HT1080 (cell line): ENCODE results near the gene AKR1B1. TPM values are rescaled to one million over a fixed set of nuclear protein-coding genes. Genes with fewer than 3 reads are reported as not detected.
A peak's percentile ranks its signal among the peaks of the same experiment; 100 is the strongest.

ENCODE experiments used
- DNase-seq: peaks from one replicate; pipeline ENCODE4 v3.0.0-alpha.2; 2015; ENCODE audit warnings: low read depth
- total RNA-seq: library from RNA; depleted of rRNA; stranded (reverse); fragments of >200 nt; shearing (Covaris generic); gene quantifications from 2 replicates; pipeline ENCODE4 v1.2.3, GENCODE V29; 2014; rRNA removed

AKR1B1 gene
- total RNA-seq, 1 experiment from 2014 or later = 123 TPM

DNA sequence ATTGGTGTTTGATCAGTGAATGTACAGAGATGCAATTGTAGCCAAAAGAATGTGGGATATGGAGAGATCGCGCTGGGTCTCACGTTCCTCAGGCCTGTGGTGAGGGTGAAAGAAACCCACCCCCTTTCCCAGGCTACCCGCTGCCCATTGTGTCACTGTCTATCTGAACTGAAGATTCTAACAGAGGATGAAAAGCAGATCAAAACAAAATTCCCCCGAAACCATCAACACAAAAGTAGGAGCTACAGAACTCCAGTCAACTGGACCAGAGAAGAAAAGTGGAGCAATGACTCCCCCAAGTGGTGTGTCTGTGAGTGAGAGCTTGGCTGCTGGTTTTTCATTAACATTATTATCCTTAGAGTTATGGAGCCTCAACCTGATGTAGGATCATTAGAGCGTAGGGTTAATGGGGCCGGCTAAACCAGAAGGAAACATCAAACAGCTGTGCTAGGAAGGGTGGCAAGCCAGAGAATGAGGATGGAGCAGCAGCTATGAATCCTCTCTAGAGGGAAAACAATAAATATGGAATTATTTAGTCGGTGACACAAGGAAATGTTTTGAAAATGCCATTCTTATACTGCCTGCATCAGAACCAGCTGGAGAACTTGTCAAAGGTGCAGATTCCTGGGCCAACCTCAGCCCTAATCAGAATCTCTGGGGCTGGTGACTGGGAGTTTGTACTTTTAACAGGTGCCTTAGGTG is 38.3 kb downstream of the AKR1B1 start:
- DNase-seq = peak; percentile 61

DNA sequence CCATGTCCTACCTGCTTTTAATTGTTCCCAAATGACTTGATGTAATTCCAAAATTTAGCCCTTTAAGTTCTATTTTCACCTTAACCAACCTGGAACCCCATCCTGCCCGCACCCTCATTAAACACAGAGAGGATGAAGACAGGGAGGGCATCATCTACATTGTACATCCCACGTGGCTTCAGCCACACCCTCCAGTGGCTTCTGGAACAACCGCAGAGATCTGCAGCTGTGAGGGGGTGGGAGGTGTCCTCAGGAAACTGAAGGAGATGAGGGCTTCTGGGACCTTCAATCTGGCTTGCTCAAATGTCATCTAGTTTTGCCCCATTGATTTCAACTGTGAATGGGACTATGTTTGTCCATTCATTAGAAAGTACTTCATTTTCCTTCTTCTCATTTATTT is 39.0 kb downstream of the AKR1B1 start:
- no peak for DNase-seq

DNA sequence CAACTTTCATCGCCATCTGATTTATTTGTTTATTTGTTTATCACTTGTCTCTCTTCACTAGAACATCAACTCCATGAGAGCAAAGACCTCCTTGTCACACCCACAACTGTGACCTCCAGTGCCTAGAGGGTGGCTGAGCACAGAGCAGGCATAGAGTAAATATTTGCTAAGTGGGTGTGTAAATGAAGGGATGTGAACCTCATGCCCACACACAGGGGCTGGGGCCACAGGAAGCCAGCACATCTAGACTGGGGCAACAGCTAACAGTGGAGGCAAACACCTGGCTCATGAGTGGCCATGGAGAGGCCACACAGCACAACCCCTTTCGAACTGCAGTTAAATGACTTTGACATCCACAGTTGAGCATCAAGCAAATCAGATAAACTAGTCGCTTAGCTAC is 39.8 kb downstream of the AKR1B1 start:
- no peak for DNase-seq

DNA sequence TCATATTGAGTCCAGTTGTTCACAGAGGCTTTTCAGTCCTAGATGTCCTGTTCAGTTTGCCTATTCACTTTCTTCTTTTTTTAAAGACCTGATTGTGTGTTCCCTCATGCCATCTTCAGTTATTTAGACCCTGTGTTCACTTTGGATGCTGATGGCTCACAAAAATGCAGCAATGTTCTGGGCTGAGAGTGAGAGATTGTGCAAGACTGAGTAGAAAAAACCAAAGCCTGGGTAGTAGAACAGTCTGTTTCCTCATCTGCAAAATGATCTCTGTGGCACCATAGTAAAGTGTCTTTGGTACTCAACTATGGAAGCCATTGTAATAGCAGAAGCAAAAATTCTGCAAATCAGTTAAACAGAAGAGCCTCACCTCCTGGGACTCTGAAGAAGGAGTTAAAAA is 43.2 kb downstream of the AKR1B1 start:
- no peak for DNase-seq

DNA sequence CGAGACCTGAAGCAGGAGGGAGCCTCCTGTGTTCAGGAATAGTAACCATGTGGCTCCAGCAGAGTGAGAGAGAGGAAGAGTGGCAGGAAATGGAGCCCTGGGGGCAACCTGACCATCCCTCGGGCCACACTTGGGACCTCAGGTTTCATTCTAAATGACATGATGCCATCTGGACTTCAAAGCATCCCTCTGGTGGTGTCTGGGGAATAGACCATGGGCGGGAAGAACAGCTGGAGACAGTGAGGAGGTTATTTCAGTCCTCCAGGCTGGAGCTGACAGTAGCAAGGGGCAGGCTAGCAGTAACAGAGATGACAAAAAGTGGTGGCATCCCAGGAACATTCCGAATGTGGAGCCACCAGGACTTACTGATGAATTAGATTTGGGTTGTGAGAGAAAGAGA is 44.8 kb downstream of the AKR1B1 start:
- no peak for DNase-seq

DNA sequence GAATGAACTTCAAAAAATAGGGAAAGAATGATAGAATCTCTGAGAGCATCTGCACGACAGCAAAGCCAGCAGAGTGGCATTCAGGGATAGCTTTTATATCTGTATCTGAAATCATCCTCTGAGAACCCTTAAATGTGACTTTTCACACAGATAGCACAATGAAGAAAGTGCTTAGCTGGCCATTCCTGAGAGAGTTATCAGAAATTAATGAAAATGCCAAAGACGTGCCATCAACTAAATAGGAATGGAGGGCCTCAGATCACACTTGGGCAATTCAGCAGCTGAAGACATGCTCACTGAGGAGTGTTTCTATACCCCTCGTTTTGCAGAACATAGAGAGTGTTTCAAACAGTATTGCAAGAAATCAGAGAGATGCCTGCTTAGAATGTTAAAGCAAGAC is 51.6 kb downstream of the AKR1B1 start:
- DNase-seq = no peak

DNA sequence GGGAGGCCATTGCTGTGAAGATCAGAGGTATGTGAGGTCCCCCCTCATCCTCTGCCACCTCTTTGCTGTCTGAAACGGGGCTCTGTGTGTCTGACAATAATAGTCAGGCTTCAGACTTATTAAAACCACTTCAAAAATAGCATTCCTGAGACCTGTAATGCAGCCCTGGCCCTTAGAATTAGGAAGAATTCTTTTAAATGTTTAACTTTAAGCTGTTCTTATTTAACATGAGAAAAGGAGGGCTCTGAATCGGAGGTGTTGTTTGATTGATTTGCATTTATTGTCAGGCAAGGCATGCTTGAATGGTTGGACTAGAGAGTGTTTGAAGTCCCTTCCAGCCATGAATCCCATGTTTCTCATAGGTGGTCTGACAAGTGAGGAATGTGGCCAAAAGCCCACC is 52.5 kb downstream of the AKR1B1 start:
- DNase-seq = no peak

DNA sequence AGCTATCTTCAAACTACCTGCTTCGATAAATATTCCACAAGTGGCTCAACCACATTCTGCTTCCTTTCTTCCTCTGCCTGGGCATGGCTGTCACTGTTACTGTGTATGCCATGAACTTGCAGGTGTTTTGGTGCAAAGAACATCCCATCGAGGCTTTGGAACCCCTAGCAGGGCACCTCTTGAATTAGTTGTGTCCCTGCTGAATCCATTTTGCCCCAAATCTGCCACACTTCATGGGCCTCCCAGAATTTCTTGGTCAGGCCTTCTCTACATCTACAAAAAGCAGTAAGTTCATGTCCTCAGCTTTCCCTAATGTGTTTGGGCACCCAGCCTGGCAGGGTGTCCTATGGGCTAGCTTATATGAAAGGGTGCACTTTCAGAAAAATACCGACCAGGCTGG is 53.6 kb downstream of the AKR1B1 start:
- DNase-seq = no peak

DNA sequence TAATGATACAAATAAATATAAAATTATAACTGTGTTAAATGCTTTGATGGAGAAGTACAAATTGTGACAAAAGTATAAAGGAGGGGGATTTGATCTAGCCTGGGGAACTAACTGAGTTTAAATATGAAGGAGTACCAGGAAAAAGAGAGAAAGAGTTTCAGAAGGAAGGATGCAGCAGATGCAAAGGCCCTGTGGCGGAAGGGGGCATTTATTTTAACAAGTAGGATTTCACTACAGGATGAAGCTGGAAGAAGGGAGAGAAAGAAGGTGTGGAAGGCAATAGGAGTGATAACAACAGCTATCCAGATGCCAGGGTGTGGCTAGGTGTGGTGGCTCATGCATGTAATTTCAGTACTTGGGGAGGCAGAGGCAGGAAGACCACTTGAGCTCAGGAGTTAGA is 55.8 kb downstream of the AKR1B1 start:
- no peak for DNase-seq

DNA sequence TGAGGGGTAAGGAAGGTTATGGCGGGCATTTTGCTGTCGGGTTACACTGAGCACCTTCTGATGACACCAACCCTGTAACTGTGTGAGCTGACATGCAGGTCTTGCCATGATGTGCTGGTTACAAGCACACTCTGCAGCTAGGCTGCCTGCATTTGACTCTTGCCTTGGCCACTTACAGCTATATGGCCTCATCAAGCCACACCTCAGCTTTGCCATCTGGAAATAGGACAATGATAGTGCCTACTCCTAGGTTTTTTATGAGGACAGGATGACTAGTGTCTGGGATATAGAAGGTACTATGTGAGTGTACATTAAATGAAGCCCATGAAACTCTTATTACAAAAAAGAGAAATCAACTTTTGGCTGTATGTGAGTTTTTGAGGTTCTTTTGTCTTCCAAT is 58.0 kb downstream of the AKR1B1 start:
- DNase-seq = no peak

DNA sequence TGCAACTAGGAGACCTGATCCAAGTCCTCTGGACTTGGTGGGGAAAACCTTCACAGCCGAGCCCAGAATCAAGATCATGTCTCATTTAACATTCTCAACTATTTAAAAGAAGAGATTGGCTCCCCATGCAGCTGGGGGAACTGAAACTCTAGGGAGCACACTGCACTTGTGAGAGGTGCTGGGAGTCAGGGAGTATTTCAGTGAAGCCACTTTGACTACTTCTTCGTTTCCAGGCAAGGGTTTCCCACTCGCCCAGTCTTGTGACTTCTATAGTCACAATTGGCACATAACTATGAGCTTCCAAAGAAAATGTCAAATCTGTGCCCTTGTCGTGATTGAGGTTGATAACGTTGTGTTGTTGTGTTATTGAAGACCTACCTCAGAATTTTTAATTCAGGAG is 62.9 kb downstream of the AKR1B1 start:
- no peak for DNase-seq

DNA sequence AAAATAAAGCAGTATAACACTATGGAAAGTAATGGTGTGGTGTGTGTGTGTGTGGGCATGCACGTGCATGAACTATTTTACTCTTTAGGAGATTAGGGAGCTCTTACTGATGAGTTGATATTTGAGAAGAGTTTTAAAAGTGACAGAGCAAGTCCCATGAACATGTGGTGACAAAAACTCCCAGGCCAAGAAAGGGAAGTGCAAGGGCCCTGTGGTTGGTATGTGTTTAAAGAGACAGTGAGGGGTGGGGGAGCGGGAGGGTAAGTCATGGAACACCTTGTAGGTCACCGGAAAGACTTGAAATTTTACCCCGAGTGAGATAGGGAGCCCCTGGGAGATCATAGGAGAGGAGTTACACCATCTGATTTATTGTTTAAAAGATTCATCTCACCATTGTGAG is 63.3 kb downstream of the AKR1B1 start:
- DNase-seq = no peak

DNA sequence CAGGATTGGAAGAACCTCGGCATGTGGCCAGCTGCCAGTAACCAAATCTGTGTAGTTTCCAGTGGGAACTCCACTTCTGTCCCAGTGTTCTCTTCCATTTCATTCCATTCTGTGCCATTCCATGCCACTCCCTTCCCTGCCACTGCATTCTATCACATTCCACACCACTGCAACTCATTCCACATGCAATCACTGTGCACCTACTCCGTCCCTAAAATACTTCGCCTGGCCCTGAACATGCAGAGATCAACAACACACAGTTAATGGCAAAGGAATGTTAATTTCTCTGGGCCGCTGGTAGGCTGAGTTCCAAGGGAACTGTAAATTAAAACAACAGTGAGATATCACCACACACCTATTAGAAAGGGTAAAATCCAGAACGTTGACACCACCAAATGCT is 64.8 kb downstream of the AKR1B1 start:
- DNase-seq = no peak

Other genes with a start within 250 kb of the AKR1B1 start
- 28.3 and 44.3 TPM in 2 replicates for gene SLC35B4, start 142.2 kb downstream of the AKR1B1 start, total RNA-seq
- 1.2 and 1.6 TPM in 2 replicates for gene AKR1B10, start 68.5 kb upstream of the AKR1B1 start, total RNA-seq
- not detected in 2 replicates for gene AKR1B15, start 90.0 kb upstream of the AKR1B1 start, total RNA-seq
- gene BPGM, start 187.8 kb upstream of the AKR1B1 start, total RNA-seq = 8.7 and 9.4 TPM in 2 replicates